Peyer's patch (tissue), 4 donors: ENCODE measurements around the gene DNM3.

Experiments
- CTCF ChIP-seq, 6 experiments: fragments of 450-650 bp in 4 of 6; fragments of 200-600 bp in 2 of 6; sonication (generic) in 1 of 6; IDR thresholded peaks; one replicate each; pipeline ENCODE4 v1.5.1; 2017 to 2019; ENCODE audit warnings: antibody characterized with exemption in 6 of 6, mild to moderate bottlenecking in 3 of 6, moderate library complexity in 1 of 6
- POLR2A ChIP-seq, 2 donors: fragments of 450-650 bp; IDR thresholded peaks; one replicate each; pipeline ENCODE4 v1.5.1; 2017; ENCODE audit warnings: antibody characterized with exemption in 2 of 2, mild to moderate bottlenecking in 2 of 2, moderate library complexity in 2 of 2

DNA sequence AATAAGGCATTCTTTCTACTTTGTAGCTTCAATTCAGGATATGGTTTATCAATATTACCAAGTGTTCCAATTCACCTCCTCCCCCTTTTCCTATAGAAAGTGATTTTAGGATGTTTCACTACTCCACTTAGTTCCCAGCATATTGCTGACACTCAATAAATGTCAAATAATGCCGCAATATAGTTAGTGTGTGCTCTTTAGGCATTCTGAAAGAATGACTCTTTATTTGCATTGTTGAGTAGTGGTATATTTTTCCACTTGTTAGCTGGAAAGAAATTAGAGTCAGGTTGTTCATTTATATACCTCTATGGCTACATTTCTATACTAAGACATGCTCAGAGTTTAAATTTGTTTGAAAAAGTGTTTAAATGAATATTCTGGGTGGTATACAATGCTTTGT, 424.6 kb downstream of the DNM3 start:
- TF ChIP-seq CTCF (IDR thresholded peaks at IDR 0.05) (no peak), POLR2A (IDR thresholded peaks at IDR 0.05) (no peak)
